Activated CD4-positive, alpha-beta T cell treated with anti-CD3 and anti-CD28 coated beads for 36 hours (primary cell): ENCODE data around the gene CEP112. TPM values are rescaled to one million over a fixed set of nuclear protein-coding genes. Genes with fewer than 3 reads are reported as not detected.
"Not testable (repeated sequence)": the region's sequence is repeated elsewhere in the genome, so short reads cannot be mapped to it uniquely, and the experiment has no call there.

Experiments
- ATAC-seq: fragments of 200-7000 bp; cut with Tn5 transposase; one replicate; pipeline ENCODE4 v1.10.0; 2021; ENCODE audit warnings: mild to moderate bottlenecking, moderate library complexity
- CTCF ChIA-PET: fragments of 350-600 bp; sonication (Branson Sonifier 250); formaldehyde crosslinking; loops from one replicate; lab custom pipeline; 2021; ENCODE audit warnings: antibody characterized with exemption; lab: Charles Lee
- POLR2A ChIA-PET: fragments of 350-600 bp; sonication (Branson Sonifier 250); formaldehyde crosslinking; loops from one replicate; lab custom pipeline; 2021; ENCODE audit warnings: antibody characterized with exemption, inconsistent platforms; lab: Charles Lee
- DNase-seq: peaks from one replicate; pipeline ENCODE4 v3.0.0-alpha.2; 2020
- H3K27ac Mint-ChIP-seq: one replicate; pipeline ENCODE4 v1.8.0; 2021; ENCODE audit warnings: mixed read lengths
- H3K27me3 Mint-ChIP-seq: one replicate; pipeline ENCODE4 v1.8.0; 2021; ENCODE audit warnings: mixed read lengths
- H3K36me3 Mint-ChIP-seq: one replicate; pipeline ENCODE4 v1.8.0; 2021; ENCODE audit warnings: low read depth, mixed read lengths
- H3K4me1 Mint-ChIP-seq: one replicate; pipeline ENCODE4 v1.8.0; 2021; ENCODE audit warnings: mixed read lengths
- H3K4me3 Mint-ChIP-seq: one replicate; pipeline ENCODE4 v1.8.0; 2021; ENCODE audit warnings: mild to moderate bottlenecking, moderate library complexity, mixed read lengths
- H3K9me3 Mint-ChIP-seq: one replicate; pipeline ENCODE4 v1.8.0; 2021; ENCODE audit warnings: low read depth, mixed read lengths
- intact Hi-C, 2 experiments: fragments of 100-400 bp; cut with DNase I in 1 of 2; cut with micrococcal nuclease in 1 of 2; formaldehyde crosslinking; loops; one replicate each; pipeline versions ENCODE4 v1.14.2 to v1.15.1; 2022 to 2024; cut with DNase I, micrococcal nuclease
- total RNA-seq, 2 experiments: library from RNA; stranded (reverse); gene quantifications; one replicate each; pipeline ENCODE4 v1.2.3, GENCODE V29; 2021

Gene CEP112
- total RNA-seq, 2 experiments from 2014 or later, result 2.2 to 2.8 TPM

DNA sequence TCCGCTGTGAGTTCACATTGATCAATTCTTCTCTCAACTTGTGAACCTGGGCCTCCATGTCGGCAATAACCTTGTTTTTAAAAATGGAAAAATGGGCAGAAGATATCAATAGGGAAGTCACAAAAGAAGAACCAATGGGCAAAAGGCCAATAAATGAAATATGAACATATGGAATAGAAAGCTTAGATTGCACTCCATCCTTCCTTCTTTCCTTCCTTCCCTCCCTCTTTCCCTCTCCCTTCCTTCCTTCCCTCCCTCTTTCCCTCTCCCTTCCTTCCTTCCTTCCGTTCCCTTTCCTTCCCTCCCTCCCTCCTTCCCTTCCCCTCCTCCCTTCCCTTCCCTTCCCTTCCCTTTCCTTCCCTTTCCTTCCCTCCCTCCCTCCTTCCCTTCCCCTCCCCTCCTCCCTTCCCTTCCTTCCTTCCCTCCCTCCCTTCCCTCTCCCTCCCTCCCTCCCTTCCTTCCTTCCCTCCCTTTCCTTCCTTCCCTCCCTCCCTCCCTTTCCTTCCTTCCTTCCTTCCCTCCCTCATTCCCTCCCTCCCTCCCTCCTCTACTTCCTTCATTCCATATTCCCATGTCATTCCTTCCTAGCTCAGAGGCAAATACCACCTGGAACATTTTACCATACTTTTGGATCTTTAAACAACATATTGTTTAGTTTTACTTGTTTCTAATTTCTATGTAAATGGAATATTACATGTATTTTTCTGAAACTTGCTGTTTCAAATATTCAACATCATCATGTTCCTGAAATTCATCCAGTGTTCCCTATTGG lies 339.8 kb downstream of the CEP112 start:
- no peak overlapping the region for H3K27ac Mint-ChIP-seq
- ChIA-PET POLR2A (no interaction called here), CTCF (interaction anchor here (0.7 kb wide), 1 partner anchor 620 kb away, joined by 3 read pairs; no protein-coding TSS in a partner anchor)
- H3K4me3 Mint-ChIP-seq, result no peak overlapping the region
- no peak for ATAC-seq
- no peaks in the 10 kb centered on the region for H3K27me3 Mint-ChIP-seq
- DNase-seq, result no peak
- H3K36me3 Mint-ChIP-seq, result no peaks in the 10 kb centered on the region
- H3K4me1 Mint-ChIP-seq, result peaks cover 8% of the 10 kb centered on the region
- H3K9me3 Mint-ChIP-seq, result no peaks in the 10 kb centered on the region
- intact Hi-C loops, result no loop called here

DNA sequence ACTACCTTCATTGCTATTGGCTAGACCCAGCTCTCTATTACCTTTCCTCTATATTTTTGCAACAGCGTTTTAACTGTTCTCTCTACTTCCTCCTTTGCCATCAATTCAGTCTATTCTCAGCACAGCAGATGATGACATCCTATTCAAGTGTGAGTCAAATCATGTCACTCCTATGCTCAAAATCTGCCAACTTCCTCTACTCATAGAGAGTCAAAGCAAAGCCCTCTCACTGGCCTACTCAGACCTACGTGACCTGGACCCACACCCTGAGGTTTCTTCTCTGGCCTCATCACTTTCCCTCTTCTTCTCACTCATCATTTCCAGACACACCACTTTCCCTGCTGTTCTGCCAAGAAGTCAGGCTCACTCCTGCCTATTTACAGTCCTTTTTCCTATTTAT lies 341.4 kb downstream of the CEP112 start:
- DNase-seq (peak; percentile 49), ATAC-seq (peak; percentile 99)

GRCh38 chr17:65848751-65849150 lies 343.2 kb downstream of the CEP112 start:
- H3K27ac Mint-ChIP-seq, result no peak overlapping the region
- no peaks in the 10 kb centered on the region for H3K9me3 Mint-ChIP-seq
- peaks cover 8% of the 10 kb centered on the region for H3K4me1 Mint-ChIP-seq
- no peaks in the 10 kb centered on the region for H3K36me3 Mint-ChIP-seq
- no peak overlapping the region for H3K4me3 Mint-ChIP-seq
- ChIA-PET POLR2A (no interaction called here), CTCF (no interaction called here)
- ATAC-seq, result no peak
- intact Hi-C loops, result no loop called here
- no peak for DNase-seq
- no peaks in the 10 kb centered on the region for H3K27me3 Mint-ChIP-seq

More for the DNA sequence above, 341.4 kb downstream of the CEP112 start:
- Mint-ChIP-seq H3K4me3 (no peak overlapping the region), H3K9me3 (no peaks in the 10 kb centered on the region), H3K27ac (peak overlapping the region; percentile 84), H3K36me3 (no peaks in the 10 kb centered on the region), H3K4me1 (peaks cover 8% of the 10 kb centered on the region), H3K27me3 (no peaks in the 10 kb centered on the region)
- ChIA-PET CTCF (no interaction called here), POLR2A (no interaction called here)
- intact Hi-C loops, result no loop called here

DNA sequence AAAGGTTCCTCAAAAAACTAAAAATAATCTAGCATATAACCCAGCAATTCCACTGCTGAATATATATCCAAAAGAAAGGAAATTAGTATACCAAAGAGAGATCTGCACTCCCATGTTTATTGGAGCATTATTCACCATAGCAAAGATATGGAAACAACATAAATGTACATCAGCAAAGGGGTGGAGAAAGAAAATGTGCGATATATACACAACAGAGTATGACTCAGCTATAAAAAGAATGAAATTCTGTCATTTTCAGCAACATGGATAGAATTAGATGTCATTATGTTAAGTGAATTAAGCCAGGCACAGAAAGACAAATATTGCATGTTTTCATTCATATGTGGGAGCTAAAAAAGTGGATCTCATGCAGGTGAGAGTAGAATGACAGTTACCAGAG lies 350.8 kb downstream of the CEP112 start:
- Mint-ChIP-seq H3K4me3 (no peak overlapping the region), H3K27ac (no peak overlapping the region), H3K36me3 (no peaks in the 10 kb centered on the region), H3K9me3 (peaks cover 4% of the 10 kb centered on the region), H3K4me1 (no peaks in the 10 kb centered on the region), H3K27me3 (no peaks in the 10 kb centered on the region)
- no peak for DNase-seq
- POLR2A ChIA-PET, result no interaction called here
- intact Hi-C loops, result no loop called here
- ATAC-seq, result no peak
- CTCF ChIA-PET, result interaction anchor here (1.2 kb wide), 1 partner anchor 12 kb away, joined by 3 read pairs; no protein-coding TSS in a partner anchor

- H3K4me1 Mint-ChIP-seq, H3K4me3 Mint-ChIP-seq, ATAC-seq, DNase-seq, intact Hi-C loops, H3K27me3 Mint-ChIP-seq, POLR2A ChIA-PET, H3K36me3 Mint-ChIP-seq, H3K27ac Mint-ChIP-seq: not testable (repeated sequence)
- CTCF ChIA-PET, result interaction anchor here (0.6 kb wide), 1 partner anchor 302 kb away, joined by 3 read pairs; no protein-coding TSS in a partner anchor
- peaks cover 27% of the 10 kb centered on the region for H3K9me3 Mint-ChIP-seq
Measured at GRCh38 chr17:65837232-65837631, 354.7 kb downstream of the CEP112 start.

DNA sequence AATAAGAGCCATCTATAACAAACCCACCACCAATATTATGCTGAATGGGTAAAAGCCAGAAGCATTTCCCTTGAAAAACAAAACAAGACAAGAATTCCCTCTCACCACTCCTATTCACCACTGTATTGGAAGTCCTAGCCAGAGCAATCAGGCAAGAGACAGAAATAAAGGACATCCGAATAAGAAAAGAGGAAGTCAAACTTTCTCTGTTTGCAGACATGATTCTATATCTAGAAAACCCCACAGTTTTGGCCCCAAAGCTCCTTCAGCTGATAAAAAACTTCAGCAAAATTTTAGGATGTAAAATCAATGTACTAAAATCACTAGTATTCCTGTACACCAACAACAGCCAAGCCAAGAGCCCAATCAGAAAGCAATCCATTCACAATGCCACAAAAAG lies 358.7 kb downstream of the CEP112 start:
- DNase-seq (no peak), ATAC-seq (no peak)
- Mint-ChIP-seq H3K36me3 (peaks cover 15% of the 10 kb centered on the region), H3K27ac (no peak overlapping the region), H3K4me1 (no peaks in the 10 kb centered on the region), H3K9me3 (peaks cover 40% of the 10 kb centered on the region), H3K27me3 (peaks cover 10% of the 10 kb centered on the region), H3K4me3 (no peak overlapping the region)
- CTCF ChIA-PET, result interaction anchor here (0.6 to 1.3 kb wide), 2 partner anchors 10 to 11 kb away, joined by 3 read pairs; no protein-coding TSS in a partner anchor
- intact Hi-C loops, result no loop called here
- POLR2A ChIA-PET, result no interaction called here

- intact Hi-C loops, result no loop called here
- H3K27ac Mint-ChIP-seq, result no peak overlapping the region
- peaks cover 41% of the 10 kb centered on the region for H3K9me3 Mint-ChIP-seq
- peaks cover 5% of the 10 kb centered on the region for H3K4me1 Mint-ChIP-seq
- H3K4me3 Mint-ChIP-seq, result no peak overlapping the region
- peaks cover 15% of the 10 kb centered on the region for H3K36me3 Mint-ChIP-seq
- ChIA-PET POLR2A (no interaction called here), CTCF (no interaction called here)
- DNase-seq (no peak), ATAC-seq (no peak)
- peaks cover 13% of the 10 kb centered on the region for H3K27me3 Mint-ChIP-seq
Measured at GRCh38 chr17:65830356-65830755, 361.6 kb downstream of the CEP112 start.

DNA sequence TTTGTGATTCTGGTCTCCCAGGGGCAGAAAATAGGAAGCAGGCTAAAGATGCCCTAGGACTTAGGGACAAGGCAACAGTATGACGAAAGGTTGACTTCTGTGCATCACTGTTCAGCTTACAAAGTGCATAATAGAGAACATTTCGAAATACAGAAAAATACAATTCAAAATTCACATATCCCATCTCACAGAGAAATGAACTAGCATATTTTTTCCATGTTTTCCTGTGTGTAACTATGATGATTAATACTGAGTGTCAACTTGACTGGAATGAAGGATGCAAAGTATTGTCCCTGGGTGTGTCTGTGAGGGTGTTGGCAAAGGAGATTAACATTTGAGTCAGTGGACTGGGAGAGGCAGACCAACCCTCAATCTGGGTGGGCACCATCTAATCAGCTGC lies 365.4 kb downstream of the CEP112 start:
- H3K36me3 Mint-ChIP-seq, CTCF ChIA-PET, H3K27ac Mint-ChIP-seq, H3K27me3 Mint-ChIP-seq, intact Hi-C loops, POLR2A ChIA-PET, H3K4me1 Mint-ChIP-seq, DNase-seq, H3K4me3 Mint-ChIP-seq, ATAC-seq: not testable (repeated sequence)
- H3K9me3 Mint-ChIP-seq, result peaks cover 11% of the 10 kb centered on the region

DNA sequence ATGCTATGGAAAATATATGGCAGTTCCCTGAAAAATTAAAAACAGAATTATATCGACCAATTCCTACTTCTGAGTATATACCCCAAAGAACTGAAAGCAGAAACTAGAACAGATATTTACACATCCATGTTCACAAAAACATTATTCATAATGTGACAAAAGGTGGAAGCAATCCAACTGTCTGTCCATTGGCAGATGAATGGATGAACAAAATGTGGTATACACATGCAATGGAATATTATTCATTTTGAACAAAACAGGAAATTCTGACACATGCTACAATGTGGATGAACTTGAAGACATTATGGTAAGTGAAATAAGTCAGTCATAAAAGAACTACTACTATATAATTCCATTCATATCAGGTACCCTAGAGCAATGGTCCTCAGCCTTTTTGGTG lies 367.0 kb downstream of the CEP112 start:
- ATAC-seq (peak; percentile 30), DNase-seq (no peak)
- H3K9me3 Mint-ChIP-seq, result peaks cover 2% of the 10 kb centered on the region
- no peak overlapping the region for H3K27ac Mint-ChIP-seq
- H3K36me3 Mint-ChIP-seq, result no peaks in the 10 kb centered on the region
- H3K27me3 Mint-ChIP-seq, result peaks cover 3% of the 10 kb centered on the region
- ChIA-PET CTCF (no interaction called here), POLR2A (no interaction called here)
- intact Hi-C loops, result no loop called here
- no peak overlapping the region for H3K4me3 Mint-ChIP-seq
- H3K4me1 Mint-ChIP-seq, result peaks cover 9% of the 10 kb centered on the region

- ATAC-seq (no peak), DNase-seq (no peak)
- peaks cover 2% of the 10 kb centered on the region for H3K9me3 Mint-ChIP-seq
- H3K27ac Mint-ChIP-seq, result no peak overlapping the region
- peaks cover 9% of the 10 kb centered on the region for H3K4me1 Mint-ChIP-seq
- ChIA-PET CTCF (interaction anchor here (0.8 to 1.3 kb wide), 3 partner anchors 19 to 64 kb away, joined by 3 read pairs; no protein-coding TSS in a partner anchor), POLR2A (no interaction called here)
- no peak overlapping the region for H3K4me3 Mint-ChIP-seq
- no peaks in the 10 kb centered on the region for H3K36me3 Mint-ChIP-seq
- peaks cover 3% of the 10 kb centered on the region for H3K27me3 Mint-ChIP-seq
- intact Hi-C loops, result no loop called here
Measured at GRCh38 chr17:65823713-65824112, 368.2 kb downstream of the CEP112 start.

- DNase-seq (no peak), ATAC-seq (no peak)
- intact Hi-C loops, result no loop called here
- Mint-ChIP-seq H3K4me1 (peaks cover 5% of the 10 kb centered on the region), H3K9me3 (no peaks in the 10 kb centered on the region), H3K27ac (no peak overlapping the region), H3K4me3 (no peak overlapping the region), H3K27me3 (peaks cover 2% of the 10 kb centered on the region), H3K36me3 (no peaks in the 10 kb centered on the region)
- ChIA-PET POLR2A (no interaction called here), CTCF (no interaction called here)
Measured at GRCh38 chr17:65820811-65821210, 371.1 kb downstream of the CEP112 start.

DNA sequence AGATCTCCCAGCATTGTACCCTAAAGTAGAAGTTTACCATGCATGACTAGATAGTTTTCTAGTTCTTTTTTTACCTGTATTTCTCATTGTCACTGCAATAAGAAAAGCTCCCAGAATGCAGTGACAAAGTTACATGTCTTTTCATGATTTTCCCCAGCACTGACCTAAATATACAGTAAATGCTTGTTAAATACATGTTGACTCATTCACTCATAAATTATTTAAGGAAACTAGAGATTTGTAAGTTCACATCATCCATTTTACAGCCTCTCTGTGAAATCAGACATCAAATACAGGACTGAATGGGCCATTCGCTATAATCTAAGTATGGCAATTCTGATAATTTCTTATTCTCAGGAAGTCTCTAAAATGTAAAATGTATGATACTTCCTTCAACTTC lies 371.6 kb downstream of the CEP112 start:
- ChIA-PET CTCF (no interaction called here), POLR2A (no interaction called here)
- intact Hi-C loops, result no loop called here
- peaks cover 3% of the 10 kb centered on the region for H3K27me3 Mint-ChIP-seq
- H3K4me1 Mint-ChIP-seq, result peaks cover 3% of the 10 kb centered on the region
- no peak overlapping the region for H3K4me3 Mint-ChIP-seq
- H3K36me3 Mint-ChIP-seq, result no peaks in the 10 kb centered on the region
- H3K9me3 Mint-ChIP-seq, result no peaks in the 10 kb centered on the region
- DNase-seq, result no peak
- no peak overlapping the region for H3K27ac Mint-ChIP-seq
- ATAC-seq, result no peak
